ENCODE measurements around the gene TRERF1.
"Not testable (repeated sequence)": the region's sequence is repeated elsewhere in the genome, so short reads cannot be mapped to it uniquely, and the experiment has no call there.

TRERF1 gene

GRCh38 chr6:42450477-42451332 lies 1.0 kb downstream of the TRERF1 start:
- no peak for DNase-seq

DNA sequence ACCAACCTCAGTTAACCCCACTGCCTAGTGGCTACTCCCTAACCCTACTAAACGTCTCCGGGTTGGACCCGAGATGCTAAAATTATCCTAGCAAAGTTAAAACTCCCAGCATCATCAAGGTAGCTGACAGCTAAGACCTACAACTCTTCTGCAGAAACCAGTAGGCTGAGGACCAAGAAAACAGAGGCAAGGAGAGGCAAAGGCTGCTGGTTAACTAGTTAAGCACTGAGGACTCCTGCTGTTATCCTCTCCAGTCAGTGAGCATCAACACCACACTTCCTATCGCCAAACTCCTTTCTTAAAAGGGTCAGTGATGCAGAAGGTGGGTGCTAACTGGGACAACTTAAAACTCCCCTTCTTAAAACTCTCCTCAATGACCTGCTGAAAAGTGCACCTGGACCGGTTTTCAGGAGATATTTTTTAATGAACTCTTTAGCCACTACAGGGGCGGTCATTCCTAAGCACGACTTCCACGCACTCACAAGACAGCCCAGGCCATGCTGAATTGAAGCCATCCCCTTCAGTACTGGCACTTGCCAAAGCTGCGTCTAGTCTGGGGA lies 1.7 kb downstream of the TRERF1 start:
- no peak for DNase-seq

DNA sequence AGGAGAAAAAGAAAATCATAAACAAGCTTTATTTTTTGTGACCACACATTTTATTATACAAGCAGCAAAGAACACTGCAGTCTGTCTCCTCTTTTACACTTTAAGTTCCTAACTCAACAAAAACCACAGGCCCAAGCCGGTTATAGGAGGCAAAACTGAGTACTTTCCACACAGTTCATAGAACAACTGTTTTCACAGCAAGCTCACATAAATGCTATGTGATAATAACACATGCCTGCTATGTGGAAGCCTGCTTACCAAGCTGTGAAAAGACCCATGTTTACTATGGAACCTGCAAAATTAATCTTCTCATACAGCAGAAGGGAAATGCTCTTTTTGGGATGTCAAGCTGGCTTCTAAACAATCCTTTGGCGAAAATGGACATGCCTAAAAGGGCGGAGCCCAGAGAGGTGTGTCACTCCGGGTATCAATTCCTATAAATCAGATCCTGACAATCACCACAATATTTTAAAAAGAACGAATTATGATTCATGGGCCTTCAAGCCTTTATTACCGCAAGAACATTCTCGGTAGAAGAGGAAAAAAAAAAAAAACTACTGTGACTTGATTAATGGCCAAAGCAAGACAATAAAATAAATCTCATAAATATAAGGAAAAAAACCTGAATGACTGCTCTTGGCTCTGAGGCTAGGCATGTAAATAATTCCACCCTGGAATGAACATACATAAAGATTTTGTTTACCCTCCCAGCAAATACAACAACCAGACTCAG lies 2.6 kb downstream of the TRERF1 start:
- DNase-seq = no peak

- DNase-seq = no peak
Observed at GRCh38 chr6:42448391-42448790, 3.3 kb downstream of the TRERF1 start.

DNA sequence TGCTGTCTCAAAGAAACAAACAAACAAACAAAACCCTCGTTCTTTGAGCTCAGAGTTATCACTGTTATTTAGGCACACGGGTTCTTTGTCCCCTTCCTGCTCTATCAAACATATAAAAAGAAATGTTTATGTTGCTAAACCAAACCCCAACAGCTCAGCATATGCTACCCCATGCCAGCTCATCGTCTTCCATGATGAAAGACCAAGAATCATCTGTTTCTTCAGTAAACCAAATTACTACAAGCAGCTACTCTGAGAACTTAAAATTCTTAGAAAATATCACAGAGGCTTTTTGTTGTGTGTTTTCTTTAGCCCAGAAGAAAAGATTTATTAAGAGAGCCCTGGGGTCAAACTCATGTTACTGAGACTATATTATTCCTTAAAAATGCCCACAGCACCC lies 4.7 kb downstream of the TRERF1 start:
- DNase-seq = no peak

DNA sequence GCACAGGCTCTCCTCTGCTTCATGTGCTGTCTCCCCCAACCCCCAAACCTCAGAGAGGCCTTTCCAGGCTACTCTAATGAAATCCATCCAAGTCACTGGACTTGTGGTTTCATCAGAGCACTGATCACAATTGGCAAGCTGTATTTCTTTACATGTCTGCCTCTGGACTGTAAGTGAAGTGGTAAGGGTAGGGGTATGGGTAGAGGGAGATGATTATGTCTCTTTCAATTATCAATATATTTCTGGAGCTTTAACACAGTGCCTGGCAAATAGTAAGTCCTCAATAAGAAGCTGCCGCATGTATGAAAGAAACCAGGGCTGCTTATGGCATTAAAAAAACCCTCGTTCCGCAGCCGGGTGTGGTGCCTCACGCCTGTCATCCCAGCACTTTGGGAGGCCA lies 5.4 kb downstream of the TRERF1 start:
- DNase-seq = no peak

GRCh38 chr6:42445955-42446354 lies 5.8 kb downstream of the TRERF1 start:
- DNase-seq = not testable (repeated sequence)

DNA sequence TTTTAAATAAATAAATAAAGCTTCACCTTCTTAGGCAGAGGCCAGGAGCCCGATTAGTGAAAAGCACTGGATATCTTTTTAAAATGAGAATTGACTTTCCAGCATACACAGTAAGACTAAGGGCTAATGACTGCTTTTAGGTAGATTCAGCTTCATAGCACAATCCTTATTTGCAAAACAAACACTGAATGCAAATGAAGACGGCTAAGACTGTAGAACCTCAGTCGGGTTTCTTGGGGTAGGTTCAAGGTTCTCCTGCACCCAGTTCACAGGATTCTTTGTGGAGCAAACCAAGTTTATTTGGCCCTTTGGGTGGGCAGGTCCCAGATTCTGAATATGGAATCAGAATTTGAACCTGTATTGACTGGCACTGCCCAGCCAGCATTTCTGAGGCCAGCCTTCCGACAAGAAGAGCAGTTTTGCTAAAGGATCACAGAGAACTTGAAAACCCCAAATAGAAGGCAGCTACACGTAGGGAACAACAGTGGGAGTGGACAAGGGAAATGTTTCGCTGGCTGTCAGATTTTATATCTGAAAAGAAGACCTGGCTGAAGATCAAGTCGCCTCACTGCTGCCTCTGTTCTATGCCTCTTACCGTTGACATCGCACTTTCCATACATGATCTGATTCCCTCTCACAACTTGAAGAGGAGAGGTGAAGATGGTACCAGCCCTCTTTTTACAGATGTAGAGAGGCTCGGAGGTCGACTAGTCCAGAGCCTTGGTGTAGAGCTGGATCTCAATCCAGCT lies 8.2 kb downstream of the TRERF1 start:
- DNase-seq = no peak

DNA sequence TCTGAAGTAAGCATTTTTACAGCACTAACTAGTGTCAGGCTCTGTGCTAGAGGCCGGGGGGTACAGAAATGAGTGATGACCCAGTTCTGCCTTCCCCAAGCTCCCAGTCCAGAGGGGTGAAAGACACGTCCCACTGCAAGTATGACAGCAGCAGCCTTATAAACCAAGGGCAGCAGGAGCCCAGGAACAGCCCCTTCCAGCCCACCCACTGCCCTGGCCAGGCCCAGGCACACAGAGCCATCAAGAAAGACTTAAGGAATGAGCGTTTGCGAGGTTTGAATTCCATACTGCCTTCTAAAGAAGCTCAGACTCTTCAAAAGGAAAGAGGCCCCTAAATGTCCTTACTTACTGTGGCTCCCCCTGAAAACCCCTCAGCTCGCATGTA lies 10.0 kb downstream of the TRERF1 start:
- no peak for DNase-seq

GRCh38 chr6:42440778-42441696 lies 10.7 kb downstream of the TRERF1 start:
- no peak for DNase-seq

GRCh38 chr6:42440027-42440426 lies 11.7 kb downstream of the TRERF1 start:
- no peak for DNase-seq

- DNase-seq = no peak
Observed at GRCh38 chr6:42436825-42437224, 14.9 kb downstream of the TRERF1 start.

DNA sequence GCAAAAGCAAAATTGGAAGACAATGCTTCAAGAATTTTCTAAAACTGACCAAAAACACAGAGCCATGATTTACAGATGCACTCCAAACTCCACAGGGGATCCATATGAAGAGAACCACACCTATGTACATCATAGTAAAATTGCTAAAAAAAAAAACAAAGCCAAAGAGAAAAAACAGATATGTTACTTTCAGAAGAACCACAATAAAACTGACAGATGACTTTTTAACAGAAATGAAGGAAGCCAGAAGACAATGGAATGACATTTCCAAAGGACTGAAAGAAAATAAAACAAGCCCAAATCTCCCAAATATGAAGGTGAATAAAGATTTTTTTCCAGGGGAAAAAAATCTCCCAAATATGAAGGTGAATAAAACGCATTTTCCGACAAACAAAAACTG lies 17.5 kb downstream of the TRERF1 start:
- no peak for DNase-seq

- DNase-seq = no peak
Observed at GRCh38 chr6:42433409-42433808, 18.3 kb downstream of the TRERF1 start.

DNA sequence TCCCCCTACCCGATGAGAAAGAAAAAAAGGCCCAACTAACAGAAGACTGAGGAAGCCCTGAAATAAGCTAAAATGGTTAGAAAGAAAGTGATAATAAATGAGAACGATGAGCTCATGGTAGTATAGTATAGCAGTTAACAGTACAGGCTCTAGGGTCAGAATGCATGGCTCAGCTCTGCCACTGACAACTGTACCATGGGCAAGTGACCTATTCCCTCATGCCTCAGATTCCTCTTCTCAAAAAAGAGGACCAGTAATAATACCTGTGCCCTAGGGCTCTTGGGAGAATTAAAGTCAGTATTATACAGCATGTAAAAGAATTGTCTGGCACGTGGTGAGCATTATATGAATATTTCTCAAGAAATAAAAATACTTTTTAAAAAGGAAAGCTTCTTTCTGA lies 19.8 kb downstream of the TRERF1 start:
- no peak for DNase-seq

- no peak for DNase-seq
Observed at GRCh38 chr6:42431356-42431755, 20.4 kb downstream of the TRERF1 start.

DNA sequence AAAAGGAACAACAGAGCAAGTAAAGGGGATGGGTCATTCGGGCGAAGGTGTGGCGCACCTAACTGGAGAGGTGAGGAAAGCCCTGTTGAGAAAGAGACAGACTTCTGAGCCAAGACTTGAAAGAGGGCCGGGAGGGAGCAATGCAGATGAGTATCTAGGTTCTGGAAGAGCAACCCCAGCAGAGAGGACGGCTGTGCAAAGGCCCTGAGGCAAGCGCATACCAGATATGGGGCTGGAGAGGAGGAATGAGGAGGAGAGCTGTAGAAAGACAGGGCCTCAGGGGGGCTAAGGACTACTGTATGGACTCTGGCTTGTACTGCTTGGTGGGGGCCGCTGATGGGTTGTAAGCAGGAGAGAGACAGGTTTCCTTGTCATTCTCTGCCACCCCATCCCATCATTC lies 21.9 kb downstream of the TRERF1 start:
- DNase-seq = no peak

- DNase-seq = no peak
Observed at GRCh38 chr6:42429042-42429585, 22.6 kb downstream of the TRERF1 start.

DNA sequence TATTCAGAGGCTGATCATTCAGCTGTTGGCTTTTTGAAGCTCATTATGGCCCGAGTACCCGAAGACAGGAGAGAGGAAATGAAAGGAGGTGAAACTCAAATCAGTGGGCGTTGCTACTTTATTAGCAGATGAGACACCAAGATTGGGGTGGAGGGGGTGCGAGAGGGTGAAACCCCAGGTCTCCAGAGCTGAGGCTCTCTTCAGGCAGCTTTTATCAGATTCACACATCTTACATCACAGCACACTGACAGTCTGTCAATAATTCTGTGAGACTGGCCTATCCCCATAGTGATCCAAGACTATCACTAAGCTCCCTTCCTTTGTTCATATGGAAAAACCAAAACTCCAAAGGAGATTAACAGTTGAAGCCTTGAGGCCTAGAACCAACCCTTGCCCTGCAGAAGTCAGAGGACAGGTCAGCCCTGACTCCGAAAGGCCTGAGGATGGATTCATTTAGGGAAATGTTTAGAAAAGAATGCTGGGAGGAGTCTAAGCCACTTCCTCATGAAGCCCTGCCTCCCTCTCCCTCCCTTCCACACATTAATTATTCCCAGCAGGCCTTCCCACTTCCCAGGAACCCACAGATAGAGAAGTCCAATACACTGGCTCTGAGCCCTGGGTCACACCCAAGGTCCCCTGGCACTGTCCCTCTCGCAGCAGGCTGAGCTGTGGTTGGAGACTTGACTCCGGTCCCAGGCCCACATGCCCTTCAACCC lies 23.2 kb downstream of the TRERF1 start:
- no peak for DNase-seq

DNA sequence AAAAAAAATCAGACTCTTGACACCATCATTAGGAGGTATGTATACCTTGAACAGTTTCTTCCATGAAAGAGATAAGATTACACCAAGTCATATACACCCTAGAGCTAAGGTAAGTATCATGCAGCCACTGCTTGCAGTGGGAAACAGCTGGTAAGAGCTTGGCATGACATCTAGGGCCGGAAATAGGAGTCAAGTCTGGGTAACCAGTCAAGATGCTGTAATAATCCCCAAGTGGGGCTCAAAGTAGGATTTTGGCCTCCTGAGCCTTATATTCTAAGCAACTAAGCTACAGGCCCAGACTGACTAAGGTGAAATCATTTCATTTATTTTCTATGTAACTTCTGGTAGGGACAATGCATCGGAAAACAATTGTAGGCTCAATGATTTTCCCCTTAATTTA lies 23.9 kb downstream of the TRERF1 start:
- no peak for DNase-seq

- DNase-seq = no peak
Observed at GRCh38 chr6:42426191-42426590, 25.5 kb downstream of the TRERF1 start.
